Coronary artery (tissue), 2 donors: Measurements from ENCODE around the gene OR9A2.

ENCODE experiments used
- DNase-seq: peaks from one replicate; pipeline ENCODE4 v3.0.0-alpha.2; 2017; ENCODE audit warnings: low spot score
- H3K27ac ChIP-seq, 2 donors: fragments of 200-600 bp; sonication (generic); one replicate each; pipeline ENCODE4 v1.5.1; 2016 to 2019
- H3K4me3 ChIP-seq: fragments of 200-600 bp; sonication (generic); 2 replicates; pipeline ENCODE4 v1.5.1; 2016; ENCODE audit warnings: mild to moderate bottlenecking, moderate library complexity
- CTCF ChIP-seq: fragments of 200-600 bp; sonication (generic); IDR thresholded peaks from one replicate; pipeline ENCODE4 v1.5.1; 2019; ENCODE audit warnings: antibody characterized with exemption

OR9A2 gene

GRCh38 chr7:143027032-143027431 lies at the start of gene OR9A2:
OR9A2 (minus strand) TSS chr7:143027132; CDS start chr7:143027132, 0 bp downstream.
- DNase-seq = no peak
- TF ChIP-seq CTCF = no peak
- Histone ChIP-seq H3K27ac (no peak within 1 kb of the TSS), H3K4me3 (no peak within 1 kb of the TSS)

GRCh38 chr7:143074141-143074540 lies 47.2 kb upstream of the OR9A2 start:
- no peak for TF ChIP-seq CTCF
- no peak for DNase-seq
- Histone ChIP-seq H3K27ac (no peak overlapping the region), H3K4me3 (no peak overlapping the region)

GRCh38 chr7:143073556-143073955 lies 46.6 kb upstream of the OR9A2 start:
- H3K4me3 ChIP-seq = no peak overlapping the region
- TF ChIP-seq CTCF = no peak
- DNase-seq = no peak
- no peak overlapping the region for H3K27ac ChIP-seq

- no peak for TF ChIP-seq CTCF
- DNase-seq = no peak
- Histone ChIP-seq H3K27ac (no peak overlapping the region), H3K4me3 (no peak overlapping the region)
Observed at GRCh38 chr7:143069912-143070500, 43.1 kb upstream of the OR9A2 start.

- no peak for TF ChIP-seq CTCF
- Histone ChIP-seq H3K4me3 (no peak overlapping the region), H3K27ac (no peak overlapping the region)
- no peak for DNase-seq
Observed at GRCh38 chr7:143068446-143068845, 41.5 kb upstream of the OR9A2 start.

GRCh38 chr7:143063741-143064140 lies 36.8 kb upstream of the OR9A2 start:
- no peak overlapping the region for H3K27ac ChIP-seq
- DNase-seq = no peak
- H3K4me3 ChIP-seq = no peak overlapping the region
- TF ChIP-seq CTCF = no peak

- no peak for TF ChIP-seq CTCF
- Histone ChIP-seq H3K27ac (no peak overlapping the region), H3K4me3 (no peak overlapping the region)
- no peak for DNase-seq
Observed at GRCh38 chr7:143055754-143056153, 28.8 kb upstream of the OR9A2 start.
